DND-41 (cell line): ENCODE measurements around the gene UPK3BL1.
"Not testable (repeated sequence)": the region's sequence is repeated elsewhere in the genome, so short reads cannot be mapped to it uniquely, and the experiment has no call there.

ENCODE experiments used
- ATAC-seq: fragments of 200-7000 bp; cut with Tn5 transposase; 3 replicates; pipeline ENCODE4 v1.9.1; 2021; ENCODE audit warnings: low read depth; ENCODE audit not compliant: insufficient read depth
- DNase-seq: peaks from one replicate; pipeline ENCODE4 v3.0.0-alpha.2; 2020
- H2AFZ ChIP-seq: 2 replicates; pipeline ENCODE4 v1.6.0; 2012; ENCODE audit warnings: low read depth, low read length
- H3K27ac ChIP-seq: 2 replicates; pipeline ENCODE4 v1.5.1; 2012; ENCODE audit warnings: low read length, inconsistent platforms
- H3K27me3 ChIP-seq: fragments of 200-600 bp; sonication (generic); 2 replicates; pipeline ENCODE4 v1.6.0; 2012; ENCODE audit warnings: low read length, mild to moderate bottlenecking, inconsistent platforms; ENCODE audit not compliant: insufficient read depth, poor library complexity
- H3K36me3 ChIP-seq: 2 replicates; pipeline ENCODE4 v1.5.1; 2012; ENCODE audit warnings: low read length, inconsistent platforms; ENCODE audit not compliant: insufficient read depth
- H3K4me1 ChIP-seq: 2 replicates; pipeline ENCODE4 v1.5.1; 2012; ENCODE audit warnings: mild to moderate bottlenecking, low read length; ENCODE audit not compliant: insufficient read depth
- H3K4me2 ChIP-seq: 2 replicates; pipeline ENCODE4 v1.6.0; 2012; ENCODE audit warnings: mild to moderate bottlenecking, moderate library complexity, low read length, inconsistent platforms; ENCODE audit not compliant: insufficient read depth
- H3K4me3 ChIP-seq, 2 experiments: fragments of 200-600 bp in 1 of 2; shearing (Covaris generic) in 1 of 2; 2 replicates each; pipeline ENCODE4 v1.5.1; 2012 to 2016; ENCODE audit warnings: inconsistent platforms in 2 of 2, low read length in 2 of 2, mild to moderate bottlenecking in 2 of 2, low read depth in 1 of 2, moderate library complexity in 1 of 2
- H3K79me2 ChIP-seq: 2 replicates; pipeline ENCODE4 v1.6.0; 2012; ENCODE audit warnings: low read length, inconsistent platforms; ENCODE audit not compliant: insufficient read depth
- H3K9ac ChIP-seq: 2 replicates; pipeline ENCODE4 v1.6.0; 2012; ENCODE audit warnings: low read depth, mild to moderate bottlenecking, inconsistent platforms, low read length, moderate library complexity
- H3K9me3 ChIP-seq: 2 replicates; pipeline ENCODE4 v1.5.1; 2012; ENCODE audit warnings: low read length, moderate library complexity, mild to moderate bottlenecking, inconsistent platforms; ENCODE audit not compliant: insufficient read depth, severe bottlenecking
- H4K20me1 ChIP-seq: 2 replicates; pipeline ENCODE4 v1.6.0; 2012; ENCODE audit warnings: low read length; ENCODE audit not compliant: insufficient read depth

Gene UPK3BL1

DNA sequence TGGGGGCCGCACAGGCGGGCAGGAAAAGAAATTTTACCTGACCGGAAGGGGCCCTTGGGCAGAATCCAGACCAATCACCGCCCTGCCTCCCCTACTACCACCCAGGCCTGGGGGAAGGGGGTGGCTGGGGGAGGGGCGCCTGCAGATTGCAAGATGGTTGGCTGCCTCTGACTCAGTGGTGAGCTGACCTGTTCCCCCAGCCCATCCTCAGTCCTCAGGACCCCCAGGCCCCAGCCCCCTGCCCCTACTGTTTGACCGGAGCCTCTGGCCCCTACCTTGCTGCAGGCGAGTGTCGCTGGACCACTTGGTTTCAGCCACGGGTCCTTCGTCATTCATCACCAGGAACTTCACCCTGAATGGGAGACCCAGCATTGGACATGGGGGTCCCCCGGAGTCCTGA lies 3.7 kb downstream of the UPK3BL1 start:
- H3K79me2 ChIP-seq, H3K4me2 ChIP-seq, H3K27me3 ChIP-seq, H4K20me1 ChIP-seq, H3K9ac ChIP-seq, H3K4me3 ChIP-seq, H2AFZ ChIP-seq, H3K4me1 ChIP-seq, H3K9me3 ChIP-seq, H3K27ac ChIP-seq, H3K36me3 ChIP-seq: not testable (repeated sequence)
- ATAC-seq: peak; percentile 5; the same call in 1 of the 3 replicates
- DNase-seq: peak; percentile 6

DNA sequence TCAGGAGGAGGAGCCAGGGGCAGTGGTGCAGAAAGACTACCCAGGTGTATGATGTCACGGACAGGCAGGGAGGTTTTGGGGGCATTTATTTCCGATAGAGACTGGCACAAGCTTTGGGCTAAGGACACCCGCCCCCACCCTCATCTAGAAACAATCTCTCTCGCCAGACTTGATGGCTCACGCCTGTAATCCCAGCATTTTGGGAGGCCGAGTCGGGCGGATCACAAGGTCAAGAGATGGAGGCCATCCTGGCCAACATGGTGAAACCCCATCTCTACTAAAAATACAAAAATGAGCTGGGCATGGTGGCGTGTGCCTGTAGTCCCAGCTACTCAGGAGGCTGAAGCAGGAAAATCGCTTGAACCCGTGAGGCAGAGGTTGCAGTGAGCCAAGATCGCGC lies 5.6 kb downstream of the UPK3BL1 start:
- not testable (repeated sequence) for H3K27me3 ChIP-seq, H3K4me2 ChIP-seq, H3K9ac ChIP-seq, H3K4me3 ChIP-seq, H3K9me3 ChIP-seq, H2AFZ ChIP-seq, H3K36me3 ChIP-seq, H3K27ac ChIP-seq, DNase-seq, H4K20me1 ChIP-seq, H3K79me2 ChIP-seq, H3K4me1 ChIP-seq, ATAC-seq

DNA sequence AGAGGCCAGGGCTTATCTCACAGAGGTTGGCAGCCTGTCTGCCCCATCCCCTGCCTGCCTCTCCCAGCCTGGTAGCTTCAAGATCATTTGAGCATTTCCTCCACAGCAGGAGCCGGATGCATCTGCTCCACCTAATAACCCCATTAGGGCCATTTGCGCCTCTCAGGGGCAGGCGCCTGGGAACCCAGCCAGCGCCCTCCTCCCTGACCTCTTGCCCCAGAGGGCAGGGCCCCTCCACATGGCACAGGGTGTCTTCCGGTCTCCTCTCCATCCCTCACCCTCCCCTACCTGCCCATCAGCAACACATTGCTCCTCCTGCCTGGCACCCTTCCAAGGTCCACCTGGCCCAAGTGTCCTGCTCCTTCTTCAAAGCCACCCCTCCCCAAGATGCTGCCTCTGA lies 7.2 kb downstream of the UPK3BL1 start:
- H3K27me3 ChIP-seq, ATAC-seq, H3K4me3 ChIP-seq, H3K79me2 ChIP-seq, H3K9ac ChIP-seq, DNase-seq, H4K20me1 ChIP-seq, H3K9me3 ChIP-seq, H3K4me1 ChIP-seq, H3K36me3 ChIP-seq, H3K27ac ChIP-seq, H3K4me2 ChIP-seq, H2AFZ ChIP-seq: not testable (repeated sequence)

DNA sequence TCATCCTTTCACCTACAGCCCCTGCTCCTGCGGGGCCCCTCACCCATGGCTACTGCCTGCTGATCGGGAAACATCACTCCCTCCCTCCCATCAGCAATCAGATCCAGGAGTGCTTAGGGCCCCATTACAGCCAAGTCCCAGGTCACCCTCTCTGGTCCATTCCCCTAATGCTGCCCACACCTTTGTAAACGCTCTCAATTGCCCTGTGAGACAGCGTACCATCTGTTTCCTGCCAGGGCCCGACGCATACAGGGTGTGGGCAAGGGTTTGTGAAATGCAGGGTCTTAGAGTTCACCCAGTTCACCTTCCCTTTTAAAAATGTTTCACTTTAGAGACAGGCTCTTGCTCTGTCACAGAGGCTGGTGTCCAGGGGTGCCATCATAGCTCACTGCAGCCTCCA lies 8.3 kb downstream of the UPK3BL1 start:
- not testable (repeated sequence) for H3K79me2 ChIP-seq, ATAC-seq, H3K4me3 ChIP-seq, DNase-seq, H3K27ac ChIP-seq, H3K27me3 ChIP-seq, H4K20me1 ChIP-seq, H3K9ac ChIP-seq, H3K4me2 ChIP-seq, H3K4me1 ChIP-seq, H3K36me3 ChIP-seq, H3K9me3 ChIP-seq, H2AFZ ChIP-seq

DNA sequence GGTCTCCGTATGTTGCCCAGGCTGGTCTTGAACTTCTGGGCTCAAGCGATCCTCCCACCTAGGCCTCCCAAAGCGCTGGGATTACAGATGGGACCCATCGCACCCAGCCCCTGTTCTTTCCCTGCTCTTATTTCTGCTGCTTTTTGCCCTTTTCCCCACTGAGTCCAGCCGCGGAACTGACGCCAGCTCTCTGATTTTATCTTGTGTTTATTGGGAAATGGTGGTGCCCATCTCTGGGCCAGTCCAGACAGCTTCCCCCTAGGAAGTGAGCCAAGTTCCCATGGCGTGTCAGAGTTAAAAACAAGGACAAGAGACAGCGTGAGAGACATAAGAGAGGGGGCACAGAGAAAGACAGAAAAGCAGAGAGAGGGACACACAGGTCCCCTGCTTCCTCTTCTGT lies 12.0 kb downstream of the UPK3BL1 start:
- H3K36me3 ChIP-seq, H3K4me3 ChIP-seq, H2AFZ ChIP-seq, H3K79me2 ChIP-seq, H3K4me1 ChIP-seq, H3K27ac ChIP-seq, H3K9me3 ChIP-seq, ATAC-seq, H4K20me1 ChIP-seq, DNase-seq, H3K4me2 ChIP-seq, H3K27me3 ChIP-seq, H3K9ac ChIP-seq: not testable (repeated sequence)

DNA sequence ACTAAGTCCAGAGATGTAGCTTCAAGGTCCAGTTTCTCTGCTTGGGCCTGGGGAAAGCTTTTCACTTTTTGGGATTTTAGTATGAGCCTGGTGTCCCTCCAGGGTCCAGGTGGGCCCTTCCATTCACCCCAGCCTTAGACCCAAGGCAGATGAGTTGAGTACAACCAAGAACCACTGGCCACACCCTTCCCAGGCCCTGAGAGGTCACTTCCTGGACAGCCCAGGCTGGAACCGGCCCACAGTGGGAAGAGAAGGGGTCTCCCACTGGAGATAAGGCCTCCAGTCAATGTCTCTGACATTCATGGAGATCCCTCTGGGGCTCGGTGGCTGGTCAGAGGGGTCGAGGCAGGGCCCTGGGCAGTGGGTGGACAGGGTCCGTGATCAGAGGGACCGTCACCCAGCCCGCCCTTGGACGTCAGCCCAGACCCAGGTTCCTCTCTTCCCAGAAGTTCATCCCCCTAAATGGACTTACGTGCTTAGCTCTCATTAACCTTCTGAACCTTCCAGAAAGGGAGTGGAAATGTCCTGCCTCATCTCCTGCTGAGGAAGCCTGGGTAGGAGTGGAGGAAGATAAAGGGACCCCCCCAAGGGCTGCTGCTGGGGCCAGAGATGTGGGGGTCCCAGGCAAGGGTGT lies 15.2 kb downstream of the UPK3BL1 start:
- H3K4me1 ChIP-seq, ATAC-seq, H3K4me2 ChIP-seq: not testable (repeated sequence)

DNA sequence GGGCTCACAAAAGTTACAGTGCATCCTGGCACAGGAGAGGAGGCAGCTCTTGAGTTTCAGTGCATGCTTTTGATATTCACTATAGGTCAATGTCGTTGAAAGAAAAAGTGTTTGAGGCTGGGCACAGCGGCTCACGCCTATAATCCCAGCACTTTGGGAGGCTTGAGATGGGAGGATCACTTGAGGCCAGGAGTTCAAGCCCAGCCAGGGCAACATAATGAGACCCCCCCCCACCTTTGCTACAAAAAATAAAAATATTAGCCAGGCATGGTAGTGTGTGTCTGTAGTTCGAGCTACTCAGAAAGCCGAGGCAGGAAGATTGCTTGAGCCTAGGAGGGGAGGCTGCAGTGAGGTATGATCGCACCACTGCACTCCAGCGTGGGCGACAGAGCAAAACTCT lies 24.5 kb downstream of the UPK3BL1 start:
- not testable (repeated sequence) for H4K20me1 ChIP-seq, ATAC-seq, H3K4me2 ChIP-seq, H3K9ac ChIP-seq, H3K4me3 ChIP-seq, H3K9me3 ChIP-seq, DNase-seq, H3K4me1 ChIP-seq, H3K36me3 ChIP-seq, H3K27me3 ChIP-seq, H3K27ac ChIP-seq, H2AFZ ChIP-seq, H3K79me2 ChIP-seq

More for the DNA sequence above, 15.2 kb downstream of the UPK3BL1 start:
- not testable (repeated sequence) for H3K36me3 ChIP-seq, H2AFZ ChIP-seq, H3K79me2 ChIP-seq, H3K27ac ChIP-seq, H3K4me3 ChIP-seq, H3K9ac ChIP-seq, H4K20me1 ChIP-seq, DNase-seq, H3K27me3 ChIP-seq, H3K9me3 ChIP-seq

DNA sequence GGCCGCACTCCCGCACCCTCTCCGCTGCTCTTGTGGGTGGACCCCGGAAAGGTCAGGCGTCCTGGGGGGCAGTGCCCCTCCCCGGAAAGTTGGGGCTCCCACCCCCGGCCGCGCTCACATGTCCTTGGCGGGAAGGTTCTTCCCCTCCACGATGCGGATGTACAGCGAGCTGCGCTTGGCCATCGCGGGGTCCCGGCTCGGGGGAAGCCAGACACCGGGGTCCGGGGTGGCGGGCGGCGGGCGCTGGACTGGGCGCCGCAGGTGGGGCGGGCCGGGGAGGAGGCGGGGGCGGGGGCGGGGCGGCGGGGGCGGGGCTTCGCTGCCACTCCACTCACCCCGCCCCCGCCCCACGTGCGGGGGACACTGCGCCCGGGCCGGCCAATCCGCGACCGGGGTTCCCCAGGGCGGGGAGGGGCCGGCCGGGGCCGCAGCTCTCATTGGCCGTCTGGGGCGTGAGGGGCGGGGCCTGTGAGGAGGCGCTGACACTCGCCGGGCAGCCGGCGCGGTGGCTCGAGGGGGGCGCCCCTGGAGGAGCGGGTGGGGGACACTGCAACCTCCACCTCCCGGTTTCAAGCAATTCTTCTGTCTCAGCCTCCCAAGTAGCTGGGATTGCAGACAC lies 26.0 kb downstream of the UPK3BL1 start, which contains the start of gene RASA4:
Gene RASA4, minus strand, starts transcription at position 250 of the 619 bp plus-strand sequence. Its CDS starts 67 bp downstream, at position 183.
- H3K9ac ChIP-seq, H4K20me1 ChIP-seq, H3K79me2 ChIP-seq, H3K36me3 ChIP-seq, H3K4me3 ChIP-seq, H3K27ac ChIP-seq, H2AFZ ChIP-seq, H3K27me3 ChIP-seq, H3K4me1 ChIP-seq, H3K9me3 ChIP-seq, H3K4me2 ChIP-seq: not testable (repeated sequence)
- DNase-seq: peak; percentile 16
- peak; percentile 92 for ATAC-seq
